Vagina (tissue), 2 donors: ENCODE data around the gene SPTBN1. TPM values are rescaled to one million over a fixed set of nuclear protein-coding genes. Genes with fewer than 3 reads are reported as not detected.

ENCODE experiments used
- DNase-seq, 2 donors: peaks; one replicate each; pipeline ENCODE4 v3.0.0-alpha.2; 2017; ENCODE audit errors: extremely low spot score in 2 of 2
- H3K27ac ChIP-seq: fragments of 200-600 bp; sonication (generic); one replicate; pipeline ENCODE4 v1.5.1; 2019
- H3K27me3 ChIP-seq: fragments of 200-600 bp; sonication (generic); one replicate; pipeline ENCODE4 v1.5.1; 2019
- H3K36me3 ChIP-seq, 2 donors: fragments of 200-600 bp; sonication (generic); one replicate each; pipeline ENCODE4 v1.5.1; 2017 to 2019
- H3K4me1 ChIP-seq: fragments of 200-600 bp; sonication (generic); one replicate; pipeline ENCODE4 v1.5.1; 2019
- H3K4me3 ChIP-seq, 2 donors: fragments of 200-600 bp; sonication (generic); 1 replicate in 1 of 2; 2 replicates in 1 of 2; pipeline ENCODE4 v1.5.1; 2016 to 2019
- H3K9me3 ChIP-seq: fragments of 200-600 bp; sonication (generic); one replicate; pipeline ENCODE4 v1.5.1; 2019
- POLR2A ChIP-seq, 2 donors: fragments of 450-650 bp; IDR thresholded peaks; one replicate each; pipeline ENCODE4 v1.6.1; 2017; ENCODE audit warnings: antibody characterized with exemption in 2 of 2, mild to moderate bottlenecking in 2 of 2, moderate library complexity in 2 of 2
- POLR2AphosphoS5 ChIP-seq, 2 donors: sonication (generic); formaldehyde crosslinking; IDR thresholded peaks; one replicate each; pipeline ENCODE4 v1.9.0; 2017; ENCODE audit warnings: antibody characterized with exemption in 2 of 2, mild to moderate bottlenecking in 2 of 2, low read depth in 1 of 2; ENCODE audit not compliant: insufficient read depth in 1 of 2
- intact Hi-C: fragments of 100-400 bp; cut with DNase I; formaldehyde crosslinking; loops from one replicate; pipeline ENCODE4 v1.15.1; 2023
- total RNA-seq: library from RNA; depleted of rRNA; stranded (reverse); fragments of >200 nt; gene quantifications from one replicate; pipeline ENCODE4 v1.2.3, GENCODE V29; 2016
- TF ChIP-seq, protein P1 (sequence below), 3 experiments: fragments of 450-650 bp in 2 of 3; fragments of 200-600 bp in 1 of 3; sonication (generic) in 1 of 3; IDR thresholded peaks; one replicate each; pipeline ENCODE4 v1.5.1; 2017 to 2019; ENCODE audit warnings: antibody characterized with exemption in 3 of 3, mild to moderate bottlenecking in 2 of 3, moderate library complexity in 2 of 3

SPTBN1 gene
- total RNA-seq, 1 donor from 2014 or later, result 278 TPM

DNA sequence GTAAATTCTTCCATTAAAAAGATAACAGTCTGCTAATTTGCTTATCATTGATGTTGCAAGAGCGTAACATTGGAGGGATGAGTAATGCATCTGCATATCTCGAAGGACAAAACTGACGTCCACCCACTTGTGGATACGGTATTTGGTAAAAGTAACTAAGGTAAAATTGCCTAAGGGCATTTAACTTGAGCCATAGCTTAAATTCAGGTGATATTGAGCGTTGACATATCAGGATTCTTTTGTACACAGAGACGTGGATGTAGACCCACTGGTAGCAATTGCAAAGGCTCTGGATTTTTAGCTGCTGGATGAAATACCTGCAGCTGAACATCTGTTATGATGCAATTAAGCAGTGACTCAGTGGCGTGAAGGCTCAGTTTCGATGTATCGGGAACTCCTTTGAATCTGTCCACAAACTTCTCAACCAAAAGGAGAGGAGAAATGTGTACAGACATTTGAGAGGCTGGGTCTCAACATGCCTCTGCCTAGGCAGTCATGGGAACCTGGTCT lies 119.3 kb downstream of the SPTBN1 start:
- DNase-seq, result no peak
- H3K4me3 ChIP-seq, result no peak overlapping the region
- peaks cover 98% of the 10 kb centered on the region for H3K4me1 ChIP-seq
- peak overlapping the region; percentile 74 for H3K27ac ChIP-seq
- TF ChIP-seq POLR2AphosphoS5 (IDR thresholded peaks at IDR 0.05; ENCODE audit: insufficient read depth in 1 of 2, low read depth in 1 of 2) (peak in 1 of 2 donors; percentile 82), POLR2A (IDR thresholded peaks at IDR 0.05) (no peak)
- no peaks in the 10 kb centered on the region for H3K9me3 ChIP-seq
- intact Hi-C loops, result no loop called here
- H3K36me3 ChIP-seq, result no peaks in the 10 kb centered on the region
- H3K27me3 ChIP-seq, result no peaks in the 10 kb centered on the region

DNA sequence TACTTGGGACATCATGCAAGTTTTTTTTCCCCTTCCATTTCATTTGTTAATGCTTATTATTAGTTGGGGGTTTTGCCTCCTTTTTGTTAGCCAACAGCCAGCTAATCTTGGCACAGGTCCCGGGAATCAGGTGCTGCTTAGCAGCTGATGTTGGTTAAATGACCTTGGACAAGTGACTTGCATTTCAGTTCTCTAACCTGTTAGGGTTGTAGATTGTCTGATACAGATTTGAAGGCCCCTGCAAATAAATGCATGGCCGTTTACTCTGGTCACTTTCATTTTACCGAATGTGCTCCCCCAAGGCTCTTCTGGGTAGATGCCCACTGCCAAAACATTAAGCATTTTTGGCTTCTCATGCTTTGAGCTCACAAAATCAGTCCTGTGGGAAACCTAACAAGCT lies 120.9 kb downstream of the SPTBN1 start:
- Histone ChIP-seq H3K27ac (no peak overlapping the region), H3K4me3 (no peak overlapping the region), H3K36me3 (no peaks in the 10 kb centered on the region), H3K4me1 (peaks cover 93% of the 10 kb centered on the region), H3K9me3 (no peaks in the 10 kb centered on the region), H3K27me3 (no peaks in the 10 kb centered on the region)
- no peak for DNase-seq
- intact Hi-C loops, result no loop called here
- TF ChIP-seq POLR2A (IDR thresholded peaks at IDR 0.05) (no peak), POLR2AphosphoS5 (IDR thresholded peaks at IDR 0.05; ENCODE audit: insufficient read depth in 1 of 2, low read depth in 1 of 2) (no peak)
- TF ChIP-seq, protein P1, sequence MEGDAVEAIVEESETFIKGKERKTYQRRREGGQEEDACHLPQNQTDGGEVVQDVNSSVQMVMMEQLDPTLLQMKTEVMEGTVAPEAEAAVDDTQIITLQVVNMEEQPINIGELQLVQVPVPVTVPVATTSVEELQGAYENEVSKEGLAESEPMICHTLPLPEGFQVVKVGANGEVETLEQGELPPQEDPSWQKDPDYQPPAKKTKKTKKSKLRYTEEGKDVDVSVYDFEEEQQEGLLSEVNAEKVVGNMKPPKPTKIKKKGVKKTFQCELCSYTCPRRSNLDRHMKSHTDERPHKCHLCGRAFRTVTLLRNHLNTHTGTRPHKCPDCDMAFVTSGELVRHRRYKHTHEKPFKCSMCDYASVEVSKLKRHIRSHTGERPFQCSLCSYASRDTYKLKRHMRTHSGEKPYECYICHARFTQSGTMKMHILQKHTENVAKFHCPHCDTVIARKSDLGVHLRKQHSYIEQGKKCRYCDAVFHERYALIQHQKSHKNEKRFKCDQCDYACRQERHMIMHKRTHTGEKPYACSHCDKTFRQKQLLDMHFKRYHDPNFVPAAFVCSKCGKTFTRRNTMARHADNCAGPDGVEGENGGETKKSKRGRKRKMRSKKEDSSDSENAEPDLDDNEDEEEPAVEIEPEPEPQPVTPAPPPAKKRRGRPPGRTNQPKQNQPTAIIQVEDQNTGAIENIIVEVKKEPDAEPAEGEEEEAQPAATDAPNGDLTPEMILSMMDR (IDR thresholded peaks at IDR 0.05), result no peak

DNA sequence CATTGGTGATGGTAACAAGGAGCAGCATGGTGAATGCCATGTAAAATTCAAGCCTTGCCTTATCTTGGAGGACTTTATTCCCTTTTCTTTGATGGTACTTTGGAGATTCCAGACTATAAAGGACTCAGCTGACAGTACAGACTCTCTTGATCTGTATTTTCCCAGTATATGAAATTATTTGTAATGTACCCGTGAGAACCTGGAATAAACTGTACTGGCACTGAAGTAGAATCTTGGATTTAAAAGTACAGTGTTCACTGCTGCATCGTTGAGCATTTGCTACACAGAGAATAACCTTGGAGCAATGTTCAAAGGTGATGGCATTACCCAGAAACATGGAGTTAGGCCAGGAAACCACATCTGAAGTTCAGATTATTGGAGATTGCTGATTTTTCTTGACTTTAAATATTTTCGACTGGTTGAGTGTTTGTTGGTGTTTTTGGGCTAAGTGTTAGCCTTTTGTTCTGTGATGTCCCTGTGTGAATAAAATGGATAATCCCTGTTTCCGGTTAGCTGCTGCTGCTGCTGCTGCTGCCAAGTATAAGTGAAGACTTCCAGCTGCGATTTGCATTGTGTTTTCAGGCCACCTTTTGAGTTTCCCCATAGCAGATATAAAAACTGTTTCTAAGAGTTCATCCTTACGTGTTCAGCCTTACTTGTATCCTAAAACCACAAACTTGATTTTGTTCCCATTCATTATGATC lies 122.0 kb downstream of the SPTBN1 start:
- DNase-seq, result no peak
- intact Hi-C loops, result no loop called here
- no peaks in the 10 kb centered on the region for H3K27me3 ChIP-seq
- H3K4me3 ChIP-seq, result no peak overlapping the region
- no peaks in the 10 kb centered on the region for H3K9me3 ChIP-seq
- peaks cover 93% of the 10 kb centered on the region for H3K4me1 ChIP-seq
- no peak overlapping the region for H3K27ac ChIP-seq
- H3K36me3 ChIP-seq, result no peaks in the 10 kb centered on the region
- TF ChIP-seq, protein P1 (IDR thresholded peaks at IDR 0.05), result no peak
- TF ChIP-seq POLR2A (IDR thresholded peaks at IDR 0.05) (no peak), POLR2AphosphoS5 (IDR thresholded peaks at IDR 0.05; ENCODE audit: insufficient read depth in 1 of 2, low read depth in 1 of 2) (no peak)

DNA sequence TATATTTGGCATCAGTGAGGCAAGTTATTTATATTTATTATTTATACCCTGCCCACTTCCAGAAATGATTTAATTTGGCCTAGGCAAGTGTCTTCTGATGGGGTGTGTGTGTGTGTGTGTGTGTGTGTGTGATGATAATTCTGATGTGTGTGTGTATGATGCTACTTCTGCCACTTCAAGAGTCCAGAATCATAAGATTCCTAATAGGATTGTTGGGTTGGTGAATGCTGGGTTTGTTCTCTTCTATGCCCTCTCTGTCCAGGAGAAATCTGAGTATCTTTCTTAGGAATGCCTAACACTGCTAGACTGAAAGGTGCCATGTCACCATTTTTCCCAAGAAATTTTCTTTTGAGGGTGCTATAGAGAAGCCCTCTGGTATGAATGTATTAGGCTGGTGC lies 122.5 kb downstream of the SPTBN1 start:
- H3K4me1 ChIP-seq, result peaks cover 93% of the 10 kb centered on the region

DNA sequence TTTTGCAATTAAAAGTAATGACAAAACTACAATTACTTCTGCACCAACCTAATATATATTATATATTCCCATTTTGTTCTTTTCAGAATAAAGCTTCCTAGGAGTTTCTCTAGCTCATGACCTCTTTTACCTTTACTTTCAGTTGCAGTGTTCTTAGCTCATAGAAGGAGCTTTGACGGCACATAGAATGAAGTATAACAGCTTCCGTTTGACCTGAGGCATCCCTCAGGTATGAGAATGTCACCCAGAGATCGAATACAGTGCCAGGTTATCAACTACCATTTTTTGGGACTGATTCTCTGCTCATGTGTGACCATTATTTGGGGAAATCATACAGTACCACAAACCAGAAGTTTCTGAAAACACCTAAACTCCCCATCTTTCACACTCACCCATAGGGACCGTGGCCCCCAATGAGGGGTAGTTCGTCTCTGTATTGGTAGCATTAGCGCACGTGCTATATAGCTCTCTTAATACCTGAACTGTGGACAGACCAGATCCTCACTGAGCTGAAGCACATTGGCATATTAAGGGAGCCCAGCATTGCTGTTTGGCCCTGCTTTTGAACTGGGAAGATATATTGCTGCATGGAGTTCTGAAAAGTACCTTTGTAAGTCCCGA lies 123.0 kb downstream of the SPTBN1 start:
- H3K9me3 ChIP-seq, result no peaks in the 10 kb centered on the region
- no peaks in the 10 kb centered on the region for H3K36me3 ChIP-seq
- TF ChIP-seq POLR2A (IDR thresholded peaks at IDR 0.05), result no peak
- TF ChIP-seq, protein P1 (IDR thresholded peaks at IDR 0.05), result no peak
- TF ChIP-seq POLR2AphosphoS5 (IDR thresholded peaks at IDR 0.05; ENCODE audit: insufficient read depth in 1 of 2, low read depth in 1 of 2), result no peak
- intact Hi-C loops, result no loop called here
- DNase-seq, result no peak
- peaks cover 89% of the 10 kb centered on the region for H3K4me1 ChIP-seq
- no peaks in the 10 kb centered on the region for H3K27me3 ChIP-seq
- H3K4me3 ChIP-seq, result no peak overlapping the region
- no peak overlapping the region for H3K27ac ChIP-seq

More for the DNA sequence above, 122.5 kb downstream of the SPTBN1 start:
- Histone ChIP-seq H3K4me3 (no peak overlapping the region), H3K27me3 (no peaks in the 10 kb centered on the region), H3K36me3 (no peaks in the 10 kb centered on the region), H3K27ac (no peak overlapping the region), H3K9me3 (no peaks in the 10 kb centered on the region)
- TF ChIP-seq POLR2AphosphoS5 (IDR thresholded peaks at IDR 0.05; ENCODE audit: insufficient read depth in 1 of 2, low read depth in 1 of 2) (no peak), POLR2A (IDR thresholded peaks at IDR 0.05) (no peak)
- TF ChIP-seq, protein P1 (IDR thresholded peaks at IDR 0.05), result no peak
- intact Hi-C loops, result no loop called here
- no peak for DNase-seq
